Omental fat pad (tissue), 4 donors: ENCODE data around the gene RAC2. TPM values are rescaled to one million over a fixed set of nuclear protein-coding genes. Genes with fewer than 3 reads are reported as not detected.

Experiments
- ATAC-seq: fragments of 150-250 bp; one replicate; pipeline ENCODE4 v1.9.1; 2016; ENCODE audit warnings: mild to moderate bottlenecking, moderate library complexity; ENCODE audit not compliant: low FRiP score
- DNase-seq: peaks from one replicate; pipeline ENCODE4 v3.0.0-alpha.2; 2019; ENCODE audit warnings: low spot score
- CTCF ChIP-seq, 3 donors: fragments of 450-650 bp; IDR thresholded peaks; one replicate each; pipeline ENCODE4 v1.5.1; 2016 to 2017; ENCODE audit warnings: antibody characterized with exemption in 3 of 3, mild to moderate bottlenecking in 3 of 3, moderate library complexity in 2 of 3
- total RNA-seq, 4 donors: library from RNA; depleted of rRNA; stranded (reverse); fragments of >200 nt; gene quantifications; one replicate each; pipeline ENCODE4 v1.1.0, GENCODE V29; 2016

Gene RAC2
- total RNA-seq, 4 donors from 2014 or later = 11.0 to 51.6 (median 20.0) TPM

DNA sequence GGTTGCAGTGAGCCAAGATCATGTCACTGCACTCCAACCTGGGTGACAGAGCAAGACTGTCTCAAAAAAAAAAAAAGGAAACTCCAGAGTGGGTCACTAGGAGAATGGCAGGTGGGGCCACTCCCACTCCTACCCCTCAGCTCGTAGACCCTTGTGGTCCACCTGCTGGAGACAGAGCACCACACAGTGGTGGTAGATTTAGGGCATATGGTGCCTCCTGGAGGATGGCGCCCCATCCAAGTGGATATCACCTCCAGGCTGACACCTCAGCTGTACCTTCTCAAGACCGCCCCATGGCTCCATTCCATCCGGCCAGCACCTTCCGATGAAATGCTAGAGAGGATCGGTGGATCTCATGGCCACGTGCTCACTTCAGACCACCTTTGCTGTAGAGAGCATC is 44.5 kb upstream of the RAC2 start:
- no peak for TF ChIP-seq CTCF (IDR thresholded peaks at IDR 0.05)

DNA sequence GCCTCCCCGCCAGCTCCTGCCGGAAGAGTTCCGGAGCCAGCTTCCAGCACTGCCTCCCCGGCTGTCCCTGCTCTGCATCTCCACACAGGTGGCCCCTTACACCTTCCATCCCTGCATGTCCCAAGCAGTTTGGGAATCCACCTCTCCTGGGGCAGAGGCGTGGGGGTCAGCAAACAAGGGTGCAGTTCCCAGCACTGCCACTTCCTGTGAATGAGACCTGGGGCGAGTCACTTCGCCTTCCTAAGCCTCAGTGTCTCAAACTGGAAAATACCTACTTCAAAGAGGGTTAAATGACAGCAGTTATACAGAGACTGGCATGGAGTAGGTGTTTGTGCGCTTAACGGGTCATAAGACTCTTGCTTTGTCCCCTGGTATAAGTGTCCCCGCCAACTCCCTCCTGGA is 43.5 kb upstream of the RAC2 start:
- ATAC-seq = no peak
- TF ChIP-seq CTCF (IDR thresholded peaks at IDR 0.05) = no peak
- no peak for DNase-seq

More for the DNA sequence above, 44.5 kb upstream of the RAC2 start:
- ATAC-seq = no peak
- no peak for DNase-seq

- no peak for ATAC-seq
- TF ChIP-seq CTCF (IDR thresholded peaks at IDR 0.05) = no peak
- DNase-seq = no peak
Observed at GRCh38 chr22:37285937-37286336, 41.9 kb upstream of the RAC2 start.

GRCh38 chr22:37284805-37285355 is 40.8 kb upstream of the RAC2 start:
- DNase-seq = no peak
- no peak for TF ChIP-seq CTCF (IDR thresholded peaks at IDR 0.05)
- peak; percentile 13 for ATAC-seq

DNA sequence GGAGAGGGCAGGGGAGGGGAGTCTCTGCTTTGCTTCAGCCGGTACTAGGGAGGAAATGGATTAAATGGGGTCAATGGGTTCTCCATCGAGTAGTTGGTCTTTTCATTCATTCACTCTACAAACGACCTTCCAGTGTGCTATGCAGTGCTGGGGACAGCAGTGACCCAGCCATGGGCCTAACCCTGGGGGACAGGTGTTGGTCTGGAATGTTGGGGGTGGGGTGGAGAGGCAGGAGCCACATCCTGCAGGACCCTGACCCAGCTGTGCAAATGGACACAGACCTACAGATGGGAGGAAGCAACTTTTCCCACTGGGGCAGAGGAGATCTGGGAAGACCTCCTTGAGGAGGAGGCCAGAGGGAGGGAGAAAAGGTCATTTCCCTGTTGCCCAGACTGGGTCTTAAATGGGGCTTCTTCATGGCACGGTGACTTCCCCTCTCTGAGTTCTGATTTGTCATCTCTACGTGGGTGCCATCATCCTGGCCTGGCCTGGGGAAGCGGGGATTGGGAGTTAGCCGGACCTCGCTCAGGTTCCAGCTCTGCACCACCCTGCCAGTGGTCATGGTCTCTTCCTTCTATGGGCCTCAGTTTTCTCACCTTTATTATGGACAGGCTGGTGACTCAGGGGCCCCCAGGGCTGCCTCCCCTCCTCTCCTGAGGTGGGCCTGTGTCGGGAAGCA is 40.2 kb upstream of the RAC2 start:
- ATAC-seq = peak; percentile 8
- DNase-seq = no peak
- TF ChIP-seq CTCF (IDR thresholded peaks at IDR 0.05) = no peak

GRCh38 chr22:37283393-37283937 is 39.4 kb upstream of the RAC2 start:
- no peak for ATAC-seq
- TF ChIP-seq CTCF (IDR thresholded peaks at IDR 0.05) = no peak
- no peak for DNase-seq

GRCh38 chr22:37282385-37282677 is 38.3 kb upstream of the RAC2 start, which contains the start of gene CYTH4:
CYTH4 (plus strand) TSS chr22:37282508; CDS start chr22:37282570, 62 bp downstream.
- DNase-seq (no peak), ATAC-seq (no peak)
- no peak for TF ChIP-seq CTCF (IDR thresholded peaks at IDR 0.05)
